OCI-LY7 (cell line): ENCODE results near the gene KCNE5. TPM values are rescaled to one million over a fixed set of nuclear protein-coding genes. Genes with fewer than 3 reads are reported as not detected.
"Not testable (repeated sequence)": the region's sequence is repeated elsewhere in the genome, so short reads cannot be mapped to it uniquely, and the experiment has no call there.

Experiments
- BruUV-seq: library from RNA; stranded (reverse); fragments of 400-500 nt; replicated peaks from 2 replicates; lab custom pipeline; 2021; lab: Mats Ljungman, UMichigan
- CTCF ChIA-PET: fragments of 300-600 bp; sonication (Branson Sonifier 250); formaldehyde crosslinking; loops from one replicate; lab custom pipeline; 2022; ENCODE audit warnings: antibody characterized with exemption; ENCODE audit not compliant: unreplicated experiment; lab: Charles Lee
- POLR2A ChIA-PET: fragments of 300-600 bp; sonication (Branson Sonifier 250); formaldehyde crosslinking; loops from one replicate; lab custom pipeline; 2022; ENCODE audit warnings: antibody characterized with exemption; lab: Charles Lee
- DNase-seq: peaks from one replicate; pipeline ENCODE4 v3.0.0-alpha.2; 2015; ENCODE audit warnings: low spot score
- H2AFZ ChIP-seq: fragments of 200-600 bp; sonication (generic), shearing (Covaris generic); 2 replicates; pipeline ENCODE4 v1.6.1; 2014; ENCODE audit warnings: mild to moderate bottlenecking, antibody characterized with exemption, low read length, moderate library complexity
- H3K27ac ChIP-seq: fragments of 200-600 bp; sonication (generic); 2 replicates; pipeline ENCODE4 v1.5.1; 2014; ENCODE audit warnings: mixed run types, low read depth, mild to moderate bottlenecking, moderate library complexity, low read length, inconsistent platforms; ENCODE audit not compliant: poor library complexity, severe bottlenecking
- H3K36me3 ChIP-seq: fragments of 200-600 bp; sonication (generic); 2 replicates; pipeline ENCODE4 v1.6.1; 2014; ENCODE audit warnings: mild to moderate bottlenecking, antibody characterized with exemption, low read length, moderate library complexity, mixed read lengths; ENCODE audit not compliant: insufficient read depth
- H3K4me1 ChIP-seq: fragments of 200-600 bp; sonication (generic); 2 replicates; pipeline ENCODE4 v1.5.1; 2014; ENCODE audit warnings: mild to moderate bottlenecking, low read length; ENCODE audit not compliant: insufficient read depth, poor library complexity, severe bottlenecking
- H3K4me2 ChIP-seq: fragments of 200-600 bp; sonication (generic); 2 replicates; pipeline ENCODE4 v1.6.1; 2014; ENCODE audit warnings: mild to moderate bottlenecking, low read length
- H3K4me3 ChIP-seq: fragments of 200-600 bp; sonication (generic); 2 replicates; pipeline ENCODE4 v1.5.1; 2014; ENCODE audit warnings: mild to moderate bottlenecking, low read depth, low read length; ENCODE audit not compliant: poor library complexity, severe bottlenecking
- H3K79me2 ChIP-seq: fragments of 200-600 bp; sonication (generic); 2 replicates; pipeline ENCODE4 v1.6.1; 2016; ENCODE audit warnings: low read depth, mild to moderate bottlenecking, low read length, moderate library complexity, mixed read lengths; ENCODE audit not compliant: insufficient read depth
- H3K9me2 ChIP-seq: fragments of 200-600 bp; sonication (generic); 2 replicates; pipeline ENCODE4 v1.6.1; 2016; ENCODE audit warnings: mild to moderate bottlenecking, low read length, mixed read lengths; ENCODE audit not compliant: insufficient read depth
- H3K9me3 ChIP-seq: fragments of 200-600 bp; sonication (generic); 2 replicates; pipeline ENCODE4 v1.6.1; 2014; ENCODE audit warnings: mild to moderate bottlenecking, mixed run types, low read length, mixed read lengths
- H4K20me1 ChIP-seq: fragments of 200-600 bp; sonication (generic); 2 replicates; pipeline ENCODE4 v1.6.1; 2014; ENCODE audit warnings: mild to moderate bottlenecking, antibody characterized with exemption, low read length, moderate library complexity, mixed read lengths; ENCODE audit not compliant: insufficient read depth
- EZH2phosphoT487 ChIP-seq: fragments of 200-600 bp; sonication (generic); IDR thresholded peaks from 2 replicates; pipeline ENCODE4 v1.6.1; 2018; ENCODE audit warnings: low read depth, borderline replicate concordance, mild to moderate bottlenecking, mixed run types, antibody characterized with exemption, low read length, moderate library complexity, mixed read lengths
- intact Hi-C: fragments of 100-400 bp; cut with micrococcal nuclease; formaldehyde crosslinking; loops from one replicate; pipeline ENCODE4 v1.10.0; 2022; ENCODE audit not compliant: unreplicated experiment
- small RNA-seq: library from RNA; depleted of rRNA; stranded (forward); fragments of <200 nt; gene quantifications from one replicate; pipeline ENCODE3, GENCODE V24; 2014
- total RNA-seq, 2 experiments: library from RNA; depleted of rRNA in 1 of 2; stranded (reverse); fragments of >200 nt in 1 of 2; shearing (Covaris generic) in 1 of 2; gene quantifications; 2 replicates each; pipeline ENCODE4 v1.2.3, GENCODE V29; 2014 to 2022
- TF ChIP-seq, protein P1 (sequence below): fragments of 200-600 bp; sonication (generic); conservative IDR thresholded peaks from 2 replicates; pipeline ENCODE4 v1.5.1; 2014; ENCODE audit warnings: mild to moderate bottlenecking, antibody characterized with exemption, low read length, moderate library complexity, mixed read lengths

The KCNE5 gene
- total RNA-seq, 2 experiments from 2014 or later, result not detected

DNA sequence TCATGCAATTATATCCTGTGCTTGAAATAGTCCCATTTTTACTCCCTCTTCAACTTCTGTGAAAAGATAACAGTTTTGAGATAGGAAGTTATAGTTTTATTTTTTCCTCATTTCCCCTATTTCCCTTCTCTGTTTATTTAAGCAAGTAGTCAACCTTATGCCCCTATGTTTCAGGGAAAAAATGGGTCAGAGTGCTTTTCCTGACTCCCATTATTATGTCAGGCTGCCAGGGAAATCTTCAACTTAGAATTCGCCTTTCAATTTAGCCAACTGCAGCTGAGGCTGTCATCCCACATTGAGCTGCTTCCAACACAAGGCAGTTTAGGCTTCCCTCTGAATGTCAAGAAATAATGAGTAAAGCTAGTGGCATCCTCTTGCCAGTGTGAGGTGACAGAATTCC lies 46.1 kb downstream of the KCNE5 start:
- CTCF ChIA-PET, result no interaction called here
- DNase-seq, result no peak
- H3K4me3 ChIP-seq, result no peak overlapping the region
- no peaks in the 10 kb centered on the region for H3K36me3 ChIP-seq
- intact Hi-C loops, result no loop called here
- POLR2A ChIA-PET, result no interaction called here
- no peaks in the 10 kb centered on the region for H3K79me2 ChIP-seq
- H3K4me2 ChIP-seq, result no peak overlapping the region
- no peaks in the 10 kb centered on the region for H3K4me1 ChIP-seq
- H3K9me2 ChIP-seq, result no peaks in the 10 kb centered on the region
- BruUV-seq, result no TSS peak
- no peaks in the 10 kb centered on the region for H4K20me1 ChIP-seq
- H3K27ac ChIP-seq, result no peak overlapping the region
- H2AFZ ChIP-seq, result no peak overlapping the region
- no peak for TF ChIP-seq EZH2phosphoT487
- TF ChIP-seq, protein P1, sequence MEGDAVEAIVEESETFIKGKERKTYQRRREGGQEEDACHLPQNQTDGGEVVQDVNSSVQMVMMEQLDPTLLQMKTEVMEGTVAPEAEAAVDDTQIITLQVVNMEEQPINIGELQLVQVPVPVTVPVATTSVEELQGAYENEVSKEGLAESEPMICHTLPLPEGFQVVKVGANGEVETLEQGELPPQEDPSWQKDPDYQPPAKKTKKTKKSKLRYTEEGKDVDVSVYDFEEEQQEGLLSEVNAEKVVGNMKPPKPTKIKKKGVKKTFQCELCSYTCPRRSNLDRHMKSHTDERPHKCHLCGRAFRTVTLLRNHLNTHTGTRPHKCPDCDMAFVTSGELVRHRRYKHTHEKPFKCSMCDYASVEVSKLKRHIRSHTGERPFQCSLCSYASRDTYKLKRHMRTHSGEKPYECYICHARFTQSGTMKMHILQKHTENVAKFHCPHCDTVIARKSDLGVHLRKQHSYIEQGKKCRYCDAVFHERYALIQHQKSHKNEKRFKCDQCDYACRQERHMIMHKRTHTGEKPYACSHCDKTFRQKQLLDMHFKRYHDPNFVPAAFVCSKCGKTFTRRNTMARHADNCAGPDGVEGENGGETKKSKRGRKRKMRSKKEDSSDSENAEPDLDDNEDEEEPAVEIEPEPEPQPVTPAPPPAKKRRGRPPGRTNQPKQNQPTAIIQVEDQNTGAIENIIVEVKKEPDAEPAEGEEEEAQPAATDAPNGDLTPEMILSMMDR, result no peak
- no peaks in the 10 kb centered on the region for H3K9me3 ChIP-seq

DNA sequence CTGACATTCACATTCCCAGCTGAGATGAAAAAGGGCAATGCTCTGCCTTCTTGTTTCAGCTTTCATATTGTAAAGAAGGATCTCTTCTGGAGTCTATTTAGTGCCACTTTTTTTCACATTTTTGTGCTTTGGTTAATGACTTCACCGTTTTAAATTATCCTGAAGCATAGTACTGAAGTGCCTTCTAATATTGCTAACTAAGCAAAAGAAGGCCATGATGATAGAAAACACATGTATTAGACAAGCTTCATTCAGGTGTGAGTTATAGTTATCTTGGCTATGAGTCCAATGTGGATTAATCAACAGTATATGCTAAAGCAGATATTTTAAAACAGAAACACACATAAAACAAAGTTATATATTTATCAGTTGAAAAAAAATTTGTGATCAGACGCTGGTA lies 47.9 kb downstream of the KCNE5 start:
- Histone ChIP-seq H3K27ac (no peak overlapping the region), H3K9me3 (no peaks in the 10 kb centered on the region), H3K36me3 (no peaks in the 10 kb centered on the region), H3K4me1 (no peaks in the 10 kb centered on the region), H3K9me2 (no peaks in the 10 kb centered on the region), H3K79me2 (no peaks in the 10 kb centered on the region), H4K20me1 (no peaks in the 10 kb centered on the region), H3K4me2 (no peak overlapping the region), H3K4me3 (no peak overlapping the region), H2AFZ (no peak overlapping the region)
- CTCF ChIA-PET, result no interaction called here
- intact Hi-C loops, result no loop called here
- TF ChIP-seq, protein P1, result no peak
- TF ChIP-seq EZH2phosphoT487, result no peak
- DNase-seq, result no peak
- BruUV-seq, result no TSS peak
- POLR2A ChIA-PET, result no interaction called here

DNA sequence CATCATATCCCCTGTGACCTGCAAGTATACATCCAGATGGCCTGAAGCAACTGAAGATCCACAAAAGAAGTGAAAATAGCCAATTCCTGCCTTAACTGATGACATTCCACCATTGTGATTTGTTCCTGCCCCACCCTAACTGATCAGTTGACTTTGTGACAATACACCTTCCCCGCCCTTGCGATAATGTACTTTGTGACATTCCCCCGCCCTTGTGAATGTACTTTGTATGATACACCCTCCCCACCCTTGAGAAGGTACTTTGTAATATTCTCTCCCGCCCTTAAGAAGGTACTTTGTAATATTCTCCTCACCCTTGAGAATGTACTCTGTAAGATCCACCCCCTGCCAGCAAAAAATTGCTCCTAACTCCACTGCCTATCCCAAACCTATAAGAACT lies 48.9 kb downstream of the KCNE5 start:
- POLR2A ChIA-PET, H3K9me3 ChIP-seq, H3K79me2 ChIP-seq, BruUV-seq, DNase-seq, H3K27ac ChIP-seq, H3K4me3 ChIP-seq, CTCF ChIA-PET, H3K4me2 ChIP-seq, H4K20me1 ChIP-seq, H3K36me3 ChIP-seq, H3K9me2 ChIP-seq, H2AFZ ChIP-seq, H3K4me1 ChIP-seq, intact Hi-C loops: not testable (repeated sequence)

Small RNA genes lying within 50 kb of the gene (small RNA-seq; reads per million reads assigned to genes)
- not detected for gene AL118496.2

Other genes with a start within 250 kb of the KCNE5 start
- gene GUCY2F, start 143.1 kb downstream of the KCNE5 start, total RNA-seq (2014; rRNA removed; shearing (Covaris generic)), result not detected in 2 replicates
- not detected in 2 replicates for gene GUCY2F, start 143.1 kb downstream of the KCNE5 start, total RNA-seq (2022)
- gene NXT2, start 88.3 kb downstream of the KCNE5 start, total RNA-seq (2014; rRNA removed; shearing (Covaris generic)), result 12.3 and 24.8 TPM in 2 replicates
- 19.0 and 22.3 TPM in 2 replicates for gene NXT2, start 88.3 kb downstream of the KCNE5 start, total RNA-seq (2022)
- 18.0 and 18.4 TPM in 2 replicates for gene ACSL4, start 108.1 kb upstream of the KCNE5 start, total RNA-seq (2014; rRNA removed; shearing (Covaris generic))
- 25.2 and 35.4 TPM in 2 replicates for gene ACSL4, start 108.1 kb upstream of the KCNE5 start, total RNA-seq (2022)